Limb (tissue), 2 donors: ENCODE measurements around the gene TNIP2.

Source experiments
- DNase-seq, 2 donors: peaks; one replicate each; pipeline ENCODE4 v3.0.0-alpha.2; 2016; ENCODE audit errors: extremely low spot score in 2 of 2

Gene TNIP2

GRCh38 chr4:2755821-2756690 lies at the start of gene TNIP2:
TNIP2 (minus strand) TSS chr4:2756336; CDS start chr4:2756289, 47 bp downstream.
- peak; percentile 75 to 91 for DNase-seq

GRCh38 chr4:2804973-2805501 lies 48.9 kb upstream of the TNIP2 start:
- DNase-seq: no peak

GRCh38 chr4:2804449-2804972 lies 48.4 kb upstream of the TNIP2 start:
- no peak for DNase-seq

- no peak for DNase-seq
Measured at GRCh38 chr4:2803624-2804448, 47.7 kb upstream of the TNIP2 start.

GRCh38 chr4:2802618-2803531 lies 46.7 kb upstream of the TNIP2 start:
- no peak for DNase-seq

GRCh38 chr4:2800691-2801596 lies 44.8 kb upstream of the TNIP2 start:
- peak; percentile 86 to 91 for DNase-seq

GRCh38 chr4:2799971-2800690 lies 44.0 kb upstream of the TNIP2 start:
- peak in 1 of 2 donors; percentile 61 for DNase-seq

- peak in 1 of 2 donors; percentile 43 for DNase-seq
Measured at GRCh38 chr4:2799224-2799911, 43.2 kb upstream of the TNIP2 start.

- peak; percentile 68 to 81 for DNase-seq
Measured at GRCh38 chr4:2798399-2799223, 42.5 kb upstream of the TNIP2 start.

GRCh38 chr4:2797545-2798305 lies 41.6 kb upstream of the TNIP2 start:
- DNase-seq: no peak

- DNase-seq: no peak
Measured at GRCh38 chr4:2796849-2797544, 40.9 kb upstream of the TNIP2 start.

- peak in 1 of 2 donors; percentile 50 for DNase-seq
Measured at GRCh38 chr4:2795893-2796848, 40.0 kb upstream of the TNIP2 start.

- peak in 1 of 2 donors; percentile 39 for DNase-seq
Measured at GRCh38 chr4:2795300-2795892, 39.3 kb upstream of the TNIP2 start.

- peak in 1 of 2 donors; percentile 38 for DNase-seq
Measured at GRCh38 chr4:2794486-2795299, 38.6 kb upstream of the TNIP2 start.
